Measurements from ENCODE around the gene SPSB2. TPM values are rescaled to one million over a fixed set of nuclear protein-coding genes. Genes with fewer than 3 reads are reported as not detected.

SPSB2 gene
- total and polyA plus RNA-seq, 2 experiments from 2014 or later, result 8.2 to 13.1 TPM

GRCh38 chr12:6833189-6833890, 39.8 kb downstream of the SPSB2 start:
- H3K36me3 Mint-ChIP-seq (ENCODE audit: low read depth), result peaks cover 77% of the 10 kb centered on the region
- H3K27me3 ChIP-seq (ENCODE audit: insufficient read depth), result no peaks in the 10 kb centered on the region
- peaks cover 9% of the 10 kb centered on the region for H3K79me2 ChIP-seq (replicated peaks; ENCODE audit: insufficient read depth)
- ATAC-seq (no peak), DNase-seq (ENCODE audit: low spot score) (no peak)
- H3K9me2 ChIP-seq (ENCODE audit: insufficient read depth), result no peaks in the 10 kb centered on the region
- peaks cover 16% of the 10 kb centered on the region for H3K4me1 Mint-ChIP-seq
- peaks cover 21% of the 10 kb centered on the region for H3F3A ChIP-seq (replicated peaks; ENCODE audit: low read depth)
- no peak overlapping the region for H3K27ac ChIP-seq (ENCODE audit: low read depth)
- no peak overlapping the region for H3K4me3 Mint-ChIP-seq
- H3K27me3 Mint-ChIP-seq (ENCODE audit: insufficient read depth, low read depth, poor library complexity), result peaks cover 10% of the 10 kb centered on the region
- no peak overlapping the region for H3K4me2 ChIP-seq
- TF ChIP-seq ZNF462 (CRISPR knock-in tag; IDR thresholded peaks at IDR 0.05), result no peak
- no peak for TF ChIP-seq STAT1 (IDR thresholded peaks at IDR 0.05; ENCODE audit: unreplicated experiment)
- TF ChIP-seq CTCF (conservative IDR thresholded peaks at IDR 0.05; ENCODE audit: low read depth in 2 of 2), result no peak
- no peak for TF ChIP-seq POLR2AphosphoS5 (IDR thresholded peaks at IDR 0.05; ENCODE audit: low read depth)
- no peak for TF ChIP-seq CREB1 (CRISPR knock-in tag; IDR thresholded peaks at IDR 0.05; ENCODE audit: low read depth)
- no peak for TF ChIP-seq ZNF114 (CRISPR knock-in tag; IDR thresholded peaks at IDR 0.05)
- TF ChIP-seq EZH2 (IDR thresholded peaks at IDR 0.05; ENCODE audit: low read depth, unreplicated experiment), result no peak
- TF ChIP-seq JUNB (IDR thresholded peaks at IDR 0.05; ENCODE audit: unreplicated experiment), result no peak
- no peak for TF ChIP-seq ZNF331 (CRISPR knock-in tag; IDR thresholded peaks at IDR 0.05; ENCODE audit: low read depth)
- no peak for TF ChIP-seq REST (IDR thresholded peaks at IDR 0.05; ENCODE audit: unreplicated experiment)
- TF ChIP-seq EZH2phosphoT487 (IDR thresholded peaks at IDR 0.05; ENCODE audit: unreplicated experiment), result no peak
- no peak for TF ChIP-seq ETS1 (IDR thresholded peaks at IDR 0.05)
- no peak for TF ChIP-seq NANOG (IDR thresholded peaks at IDR 0.05; ENCODE audit: borderline replicate concordance)
- peaks cover 3% of the 10 kb centered on the region; the same call in 1 of the 2 replicates for H3K36me3 ChIP-seq (ENCODE audit: insufficient read depth)
- no peak overlapping the region for H3K4me3 ChIP-seq
- peaks cover 3% of the 10 kb centered on the region; the same call in 1 of the 2 replicates for H4K20me1 ChIP-seq (replicated peaks; ENCODE audit: insufficient read depth)
- H3K9me3 Mint-ChIP-seq, result no peaks in the 10 kb centered on the region
- peaks cover 10% of the 10 kb centered on the region; the same call in 1 of the 2 replicates for H3K4me1 ChIP-seq (ENCODE audit: insufficient read depth)
- H3K27ac Mint-ChIP-seq, result no peak overlapping the region
- no peak overlapping the region for H2AFZ ChIP-seq

Measured in GM23338 (cell line).